Vagina (tissue), 2 donors: ENCODE results near the gene ANKS1B. TPM values are rescaled to one million over a fixed set of nuclear protein-coding genes. Genes with fewer than 3 reads are reported as not detected.

Experiments used
- DNase-seq, 2 donors: peaks; one replicate each; pipeline ENCODE4 v3.0.0-alpha.2; 2017; ENCODE audit errors: extremely low spot score in 2 of 2
- H3K27ac ChIP-seq: fragments of 200-600 bp; sonication (generic); one replicate; pipeline ENCODE4 v1.5.1; 2019
- H3K27me3 ChIP-seq: fragments of 200-600 bp; sonication (generic); one replicate; pipeline ENCODE4 v1.5.1; 2019
- H3K36me3 ChIP-seq, 2 donors: fragments of 200-600 bp; sonication (generic); one replicate each; pipeline ENCODE4 v1.5.1; 2017 to 2019
- H3K4me1 ChIP-seq: fragments of 200-600 bp; sonication (generic); one replicate; pipeline ENCODE4 v1.5.1; 2019
- H3K4me3 ChIP-seq, 2 donors: fragments of 200-600 bp; sonication (generic); 1 replicate in 1 of 2; 2 replicates in 1 of 2; pipeline ENCODE4 v1.5.1; 2016 to 2019
- H3K9me3 ChIP-seq: fragments of 200-600 bp; sonication (generic); one replicate; pipeline ENCODE4 v1.5.1; 2019
- CTCF ChIP-seq, 3 experiments: fragments of 450-650 bp in 2 of 3; fragments of 200-600 bp in 1 of 3; sonication (generic) in 1 of 3; IDR thresholded peaks; one replicate each; pipeline ENCODE4 v1.5.1; 2017 to 2019; ENCODE audit warnings: antibody characterized with exemption in 3 of 3, mild to moderate bottlenecking in 2 of 3, moderate library complexity in 2 of 3
- POLR2A ChIP-seq, 2 donors: fragments of 450-650 bp; IDR thresholded peaks; one replicate each; pipeline ENCODE4 v1.6.1; 2017; ENCODE audit warnings: antibody characterized with exemption in 2 of 2, mild to moderate bottlenecking in 2 of 2, moderate library complexity in 2 of 2
- POLR2AphosphoS5 ChIP-seq, 2 donors: sonication (generic); formaldehyde crosslinking; IDR thresholded peaks; one replicate each; pipeline ENCODE4 v1.9.0; 2017; ENCODE audit warnings: antibody characterized with exemption in 2 of 2, mild to moderate bottlenecking in 2 of 2, low read depth in 1 of 2; ENCODE audit not compliant: insufficient read depth in 1 of 2
- intact Hi-C: fragments of 100-400 bp; cut with DNase I; formaldehyde crosslinking; loops from one replicate; pipeline ENCODE4 v1.15.1; 2023
- total RNA-seq: library from RNA; depleted of rRNA; stranded (reverse); fragments of >200 nt; gene quantifications from one replicate; pipeline ENCODE4 v1.2.3, GENCODE V29; 2016

ANKS1B gene
- total RNA-seq, 1 donor from 2014 or later, result 11.5 TPM

GRCh38 chr12:99119449-99119848 lies 865.3 kb downstream of the ANKS1B start:
- Histone ChIP-seq H3K27me3 (no peaks in the 10 kb centered on the region), H3K4me3 (no peak overlapping the region), H3K27ac (no peak overlapping the region), H3K9me3 (no peaks in the 10 kb centered on the region), H3K36me3 (no peaks in the 10 kb centered on the region), H3K4me1 (no peaks in the 10 kb centered on the region)
- intact Hi-C loops, result no loop called here
- no peak for DNase-seq
- TF ChIP-seq POLR2AphosphoS5 (IDR thresholded peaks at IDR 0.05; ENCODE audit: insufficient read depth in 1 of 2, low read depth in 1 of 2) (no peak), CTCF (IDR thresholded peaks at IDR 0.05) (no peak), POLR2A (IDR thresholded peaks at IDR 0.05) (no peak)

- H3K36me3 ChIP-seq, result no peaks in the 10 kb centered on the region
- no peaks in the 10 kb centered on the region for H3K27me3 ChIP-seq
- DNase-seq, result no peak
- intact Hi-C loops, result no loop called here
- H3K27ac ChIP-seq, result no peak overlapping the region
- no peaks in the 10 kb centered on the region for H3K9me3 ChIP-seq
- TF ChIP-seq POLR2AphosphoS5 (IDR thresholded peaks at IDR 0.05; ENCODE audit: insufficient read depth in 1 of 2, low read depth in 1 of 2), result no peak
- TF ChIP-seq CTCF (IDR thresholded peaks at IDR 0.05), result no peak
- no peak for TF ChIP-seq POLR2A (IDR thresholded peaks at IDR 0.05)
- no peak overlapping the region for H3K4me3 ChIP-seq
- H3K4me1 ChIP-seq, result no peaks in the 10 kb centered on the region
These were observed 873.1 kb downstream of the ANKS1B start for GRCh38 chr12:99111600-99111999.

DNA sequence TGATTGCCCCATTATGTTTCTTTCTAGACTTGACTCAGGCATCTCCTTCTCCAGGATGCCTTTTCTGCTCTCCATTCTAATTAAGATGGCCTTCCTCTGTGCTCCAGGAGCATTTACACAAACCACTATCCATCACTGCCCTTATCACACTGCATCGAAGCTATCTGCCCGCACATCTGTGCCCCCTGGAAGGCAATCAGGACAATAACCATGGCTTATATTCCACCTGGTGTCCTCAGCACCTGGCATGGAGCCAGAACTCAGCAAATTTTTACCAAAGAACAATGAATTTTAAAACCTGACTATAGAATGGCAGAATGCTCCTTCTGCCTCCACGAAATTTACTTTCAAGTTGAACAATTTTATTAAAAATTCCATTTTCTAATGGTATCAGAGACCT lies 873.9 kb downstream of the ANKS1B start:
- H3K4me1 ChIP-seq, result no peaks in the 10 kb centered on the region
- H3K4me3 ChIP-seq, result no peak overlapping the region
- no peaks in the 10 kb centered on the region for H3K36me3 ChIP-seq
- DNase-seq, result no peak
- intact Hi-C loops, result no loop called here
- H3K27ac ChIP-seq, result no peak overlapping the region
- no peaks in the 10 kb centered on the region for H3K9me3 ChIP-seq
- no peak for TF ChIP-seq CTCF (IDR thresholded peaks at IDR 0.05)
- TF ChIP-seq POLR2A (IDR thresholded peaks at IDR 0.05), result no peak
- TF ChIP-seq POLR2AphosphoS5 (IDR thresholded peaks at IDR 0.05; ENCODE audit: insufficient read depth in 1 of 2, low read depth in 1 of 2), result no peak
- no peaks in the 10 kb centered on the region for H3K27me3 ChIP-seq

DNA sequence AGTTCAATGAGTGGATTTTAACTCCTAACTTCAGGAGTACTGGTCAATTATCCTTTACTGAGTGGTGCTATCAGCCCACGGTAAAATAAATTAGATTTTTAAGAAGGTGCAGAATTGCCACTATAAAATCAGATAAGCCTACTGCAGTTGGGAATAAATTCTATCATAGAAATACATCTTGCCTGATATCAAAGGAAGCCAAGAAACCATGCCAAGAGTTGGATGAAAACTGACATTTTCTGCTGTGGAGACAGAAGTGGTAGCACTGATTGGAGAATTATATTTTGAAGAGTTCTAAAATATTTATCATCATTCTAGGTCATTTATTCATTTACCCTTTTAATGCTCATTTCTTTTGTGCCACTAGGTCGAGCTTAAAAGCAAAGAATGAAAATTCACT lies 874.5 kb downstream of the ANKS1B start:
- intact Hi-C loops, result no loop called here

DNA sequence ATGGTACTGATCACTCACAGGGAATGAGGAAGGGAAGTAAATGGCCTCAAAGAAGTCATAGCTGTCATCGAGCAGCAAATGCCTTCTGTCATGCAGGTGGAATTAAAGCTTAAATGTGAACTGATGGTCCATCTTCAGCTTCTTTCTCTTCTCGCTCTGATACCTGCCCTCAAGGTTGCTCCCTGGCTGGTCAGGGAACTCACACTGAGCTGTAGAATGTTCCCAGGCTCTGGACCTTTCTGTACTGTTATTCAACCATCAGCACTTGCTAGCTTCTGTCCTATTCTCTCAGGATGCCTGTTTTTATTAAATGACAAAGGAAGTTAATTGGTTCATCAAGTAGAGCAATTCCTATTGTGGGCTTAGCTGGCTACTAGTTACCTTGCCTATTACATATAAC lies 875.8 kb downstream of the ANKS1B start:
- H3K27me3 ChIP-seq, result no peaks in the 10 kb centered on the region
- no peaks in the 10 kb centered on the region for H3K9me3 ChIP-seq
- TF ChIP-seq POLR2AphosphoS5 (IDR thresholded peaks at IDR 0.05; ENCODE audit: insufficient read depth in 1 of 2, low read depth in 1 of 2), result no peak
- no peak for TF ChIP-seq CTCF (IDR thresholded peaks at IDR 0.05)
- TF ChIP-seq POLR2A (IDR thresholded peaks at IDR 0.05), result no peak
- intact Hi-C loops, result no loop called here
- no peak overlapping the region for H3K27ac ChIP-seq
- no peak overlapping the region for H3K4me3 ChIP-seq
- DNase-seq, result no peak
- no peaks in the 10 kb centered on the region for H3K36me3 ChIP-seq
- H3K4me1 ChIP-seq, result no peaks in the 10 kb centered on the region

More for the DNA sequence above, 874.5 kb downstream of the ANKS1B start:
- H3K4me3 ChIP-seq, result no peak overlapping the region
- H3K9me3 ChIP-seq, result no peaks in the 10 kb centered on the region
- TF ChIP-seq POLR2AphosphoS5 (IDR thresholded peaks at IDR 0.05; ENCODE audit: insufficient read depth in 1 of 2, low read depth in 1 of 2), result no peak
- no peak for DNase-seq
- no peak overlapping the region for H3K27ac ChIP-seq
- H3K27me3 ChIP-seq, result no peaks in the 10 kb centered on the region
- no peaks in the 10 kb centered on the region for H3K36me3 ChIP-seq
- no peaks in the 10 kb centered on the region for H3K4me1 ChIP-seq

GRCh38 chr12:99099786-99100185 lies 885.0 kb downstream of the ANKS1B start:
- intact Hi-C loops, result no loop called here

More at GRCh38 chr12:99099786-99100185, 885.0 kb downstream of the ANKS1B start:
- no peaks in the 10 kb centered on the region for H3K27me3 ChIP-seq
- no peaks in the 10 kb centered on the region for H3K9me3 ChIP-seq
- no peaks in the 10 kb centered on the region for H3K4me1 ChIP-seq
- H3K36me3 ChIP-seq, result no peaks in the 10 kb centered on the region
- TF ChIP-seq POLR2A (IDR thresholded peaks at IDR 0.05), result no peak
- no peak for TF ChIP-seq CTCF (IDR thresholded peaks at IDR 0.05)
- TF ChIP-seq POLR2AphosphoS5 (IDR thresholded peaks at IDR 0.05; ENCODE audit: insufficient read depth in 1 of 2, low read depth in 1 of 2), result no peak
- H3K4me3 ChIP-seq, result no peak overlapping the region
- H3K27ac ChIP-seq, result no peak overlapping the region
- no peak for DNase-seq
